ENCODE measurements around the gene SUGCT.

DNA sequence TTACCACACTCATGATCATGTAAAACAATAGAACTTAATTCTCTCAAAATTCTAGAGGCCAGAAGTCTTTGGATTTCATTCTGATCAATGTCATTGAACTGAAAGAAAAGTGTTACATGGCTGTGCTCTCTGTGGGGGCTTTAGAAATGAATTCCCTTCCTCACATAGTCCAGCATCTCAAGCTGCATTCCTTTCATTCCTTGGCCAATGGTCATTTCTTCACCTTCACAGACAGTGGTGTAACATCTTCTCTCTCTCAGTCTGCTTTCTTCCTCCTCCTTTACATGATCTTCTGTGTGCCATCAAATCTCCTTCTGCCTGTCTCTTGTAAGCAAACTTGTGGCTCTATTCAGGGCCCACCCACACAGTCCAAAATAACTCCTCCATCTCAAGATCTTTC, 735.3 kb downstream of the SUGCT start:
- TF ChIP-seq TARDBP (CRISPR knock-in tag; IDR thresholded peaks at IDR 0.05) (no peak), TAF15 (IDR thresholded peaks at IDR 0.05; ENCODE audit: low read depth, low read length, poor library complexity, severe bottlenecking) (no peak), CBX1 (IDR thresholded peaks at IDR 0.05; ENCODE audit: low read depth) (no peak), NR1H2 (CRISPR knock-in tag; IDR thresholded peaks at IDR 0.05; ENCODE audit: borderline replicate concordance, low read depth) (no peak), ZNF317 (CRISPR knock-in tag; IDR thresholded peaks at IDR 0.05) (no peak), DNMT1 (CRISPR knock-in tag; IDR thresholded peaks at IDR 0.05) (no peak), KDM5A (IDR thresholded peaks at IDR 0.05; ENCODE audit: borderline replicate concordance, low read length) (no peak), POLR2A (IDR thresholded peaks at IDR 0.05; ENCODE audit: insufficient read depth in 1 of 2, low read depth in 2 of 2, low read length in 2 of 2) (no peak), NR2C2 (CRISPR knock-in tag; IDR thresholded peaks at IDR 0.05; ENCODE audit: borderline replicate concordance) (no peak), RAD21 (CRISPR knock-in tag; IDR thresholded peaks at IDR 0.05) (no peak)
- TF ChIP-seq, protein P1, sequence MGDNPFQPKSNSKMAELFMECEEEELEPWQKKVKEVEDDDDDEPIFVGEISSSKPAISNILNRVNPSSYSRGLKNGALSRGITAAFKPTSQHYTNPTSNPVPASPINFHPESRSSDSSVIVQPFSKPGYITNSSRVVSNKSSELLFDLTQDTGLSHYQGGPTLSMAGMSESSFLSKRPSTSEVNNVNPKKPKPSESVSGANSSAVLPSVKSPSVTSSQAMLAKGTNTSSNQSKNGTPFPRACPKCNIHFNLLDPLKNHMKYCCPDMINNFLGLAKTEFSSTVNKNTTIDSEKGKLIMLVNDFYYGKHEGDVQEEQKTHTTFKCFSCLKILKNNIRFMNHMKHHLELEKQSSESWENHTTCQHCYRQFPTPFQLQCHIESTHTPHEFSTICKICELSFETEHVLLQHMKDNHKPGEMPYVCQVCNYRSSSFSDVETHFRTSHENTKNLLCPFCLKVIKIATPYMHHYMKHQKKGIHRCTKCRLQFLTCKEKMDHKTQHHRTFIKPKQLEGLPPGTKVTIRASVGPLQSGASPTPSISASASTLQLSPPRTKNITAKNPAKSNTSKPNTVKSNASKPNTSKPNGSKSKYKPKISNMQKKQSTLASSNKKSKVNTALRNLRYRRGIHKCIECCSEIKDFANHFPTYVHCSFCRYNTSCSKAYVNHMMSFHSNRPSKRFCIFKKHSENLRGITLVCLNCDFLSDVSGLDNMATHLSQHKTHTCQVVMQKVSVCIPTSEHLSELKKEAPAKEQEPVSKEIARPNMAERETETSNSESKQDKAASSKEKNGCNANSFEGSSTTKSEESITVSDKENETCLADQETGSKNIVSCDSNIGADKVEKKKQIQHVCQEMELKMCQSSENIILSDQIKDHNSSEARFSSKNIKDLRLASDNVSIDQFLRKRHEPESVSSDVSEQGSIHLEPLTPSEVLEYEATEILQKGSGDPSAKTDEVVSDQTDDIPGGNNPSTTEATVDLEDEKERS (CRISPR knock-in tag; IDR thresholded peaks at IDR 0.05) = no peak
